ENCODE measurements around the gene MGAT5.

DNA sequence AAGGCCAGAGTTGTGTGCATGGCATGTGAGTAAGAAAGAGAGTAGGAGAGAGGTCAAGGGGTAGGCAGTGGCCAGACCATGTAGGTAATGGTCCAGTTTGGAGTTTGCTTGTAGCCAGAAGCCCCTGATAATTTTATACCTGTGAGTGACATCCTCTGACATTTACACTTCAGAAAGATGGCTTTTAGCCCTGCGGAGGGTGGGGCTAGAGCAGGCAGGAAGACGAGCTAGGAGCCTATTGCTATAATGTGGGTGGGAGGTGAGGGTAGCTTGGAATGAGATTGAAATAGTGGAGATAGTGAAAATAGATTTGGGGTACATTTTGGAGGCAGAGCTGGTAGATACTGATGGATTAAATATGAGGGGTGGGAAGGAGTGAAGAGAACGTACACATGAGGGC is 48.8 kb upstream of the MGAT5 start:
- TF ChIP-seq, protein P1, sequence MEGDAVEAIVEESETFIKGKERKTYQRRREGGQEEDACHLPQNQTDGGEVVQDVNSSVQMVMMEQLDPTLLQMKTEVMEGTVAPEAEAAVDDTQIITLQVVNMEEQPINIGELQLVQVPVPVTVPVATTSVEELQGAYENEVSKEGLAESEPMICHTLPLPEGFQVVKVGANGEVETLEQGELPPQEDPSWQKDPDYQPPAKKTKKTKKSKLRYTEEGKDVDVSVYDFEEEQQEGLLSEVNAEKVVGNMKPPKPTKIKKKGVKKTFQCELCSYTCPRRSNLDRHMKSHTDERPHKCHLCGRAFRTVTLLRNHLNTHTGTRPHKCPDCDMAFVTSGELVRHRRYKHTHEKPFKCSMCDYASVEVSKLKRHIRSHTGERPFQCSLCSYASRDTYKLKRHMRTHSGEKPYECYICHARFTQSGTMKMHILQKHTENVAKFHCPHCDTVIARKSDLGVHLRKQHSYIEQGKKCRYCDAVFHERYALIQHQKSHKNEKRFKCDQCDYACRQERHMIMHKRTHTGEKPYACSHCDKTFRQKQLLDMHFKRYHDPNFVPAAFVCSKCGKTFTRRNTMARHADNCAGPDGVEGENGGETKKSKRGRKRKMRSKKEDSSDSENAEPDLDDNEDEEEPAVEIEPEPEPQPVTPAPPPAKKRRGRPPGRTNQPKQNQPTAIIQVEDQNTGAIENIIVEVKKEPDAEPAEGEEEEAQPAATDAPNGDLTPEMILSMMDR (IDR thresholded peaks at IDR 0.05; ENCODE audit: low read length), result no peak
- TF ChIP-seq EZH2 (IDR thresholded peaks at IDR 0.05; ENCODE audit: borderline replicate concordance, low read length), result no peak
